Aorta (tissue), 5 donors: Measurements from ENCODE around the gene ATP1B2. TPM values are rescaled to one million over a fixed set of nuclear protein-coding genes. Genes with fewer than 3 reads are reported as not detected.
A peak's percentile ranks its signal among the peaks of the same experiment; 100 is the strongest.
"Not testable (repeated sequence)": the region's sequence is repeated elsewhere in the genome, so short reads cannot be mapped to it uniquely, and the experiment has no call there.

ENCODE experiments used
- ATAC-seq: fragments of 200-7000 bp; cut with Tn5 transposase; one replicate; pipeline ENCODE4 v1.9.1; 2022; ENCODE audit warnings: moderate library complexity; ENCODE audit not compliant: low FRiP score
- DNase-seq, 2 donors: peaks; one replicate each; pipeline ENCODE4 v3.0.0-alpha.2; 2020
- H3K27ac ChIP-seq, 2 donors: one replicate each; pipeline ENCODE4 v1.5.1; 2013; ENCODE audit warnings: low read length in 2 of 2, mild to moderate bottlenecking in 2 of 2, moderate library complexity in 2 of 2, control low read depth in 1 of 2, inconsistent platforms in 1 of 2, low read depth in 1 of 2
- H3K27me3 ChIP-seq, 2 donors: one replicate each; pipeline ENCODE4 v1.6.1; 2013; ENCODE audit warnings: control low read depth in 1 of 2, low read length in 1 of 2, mild to moderate bottlenecking in 1 of 2, moderate library complexity in 1 of 2; ENCODE audit not compliant: insufficient read depth in 2 of 2, control insufficient read depth in 1 of 2
- H3K36me3 ChIP-seq, 2 donors: one replicate each; pipeline ENCODE4 v1.6.1; 2013; ENCODE audit warnings: control low read depth in 1 of 2, low read length in 1 of 2, mild to moderate bottlenecking in 1 of 2; ENCODE audit not compliant: insufficient read depth in 2 of 2, control insufficient read depth in 1 of 2
- H3K4me1 ChIP-seq, 2 donors: one replicate each; pipeline ENCODE4 v1.6.1; 2013; ENCODE audit warnings: low read length in 2 of 2, control low read depth in 1 of 2, mild to moderate bottlenecking in 1 of 2, moderate library complexity in 1 of 2; ENCODE audit not compliant: insufficient read depth in 2 of 2, control insufficient read depth in 1 of 2
- H3K4me3 ChIP-seq, 2 donors: one replicate each; pipeline ENCODE4 v1.5.1; 2013; ENCODE audit warnings: low read length in 2 of 2, control low read depth in 1 of 2, mild to moderate bottlenecking in 1 of 2
- H3K9me3 ChIP-seq: one replicate; pipeline ENCODE4 v1.6.1; 2013; ENCODE audit warnings: mild to moderate bottlenecking, low read length; ENCODE audit not compliant: control insufficient read depth
- WGBS, 2 donors: extraction: QIAGEN DNeasy Blood & Tissue Kit; methylation state at CpG; one replicate each; pipeline ENCODE4 v1.1.7; 2013; 5-methylcytosine and 5-hydroxymethylcytosine counted together
- intact Hi-C, 2 donors: fragments of 100-400 bp; cut with DNase I; formaldehyde crosslinking; loops; one replicate each; pipeline versions ENCODE4 v1.14.2 to v1.15.0; 2022
- polyA plus RNA-seq, 2 donors: library from polyadenylated mRNA; stranded (reverse); fragments of 200-250 nt; gene quantifications; one replicate each; pipeline ENCODE4 v1.2.3, GENCODE V29; 2013
- total RNA-seq, 2 donors: library from RNA; stranded (reverse); fragmentation: NEBNext Ultra II Directional; extraction: Animal tissue kit (Norgen Biotek cat#: 25700); gene quantifications; one replicate each; pipeline ENCODE4 v1.2.1, GENCODE V29; 2021
- donor health status: healthy with polysubstance abuse.
- donor health status: Bipolar disorder and iron deficiency.
- donor health status: DM: no; HTN: no; CAD: no.
- donor health status: DM: no; HTN: no; CAD: no.
- donor health status: DM: yes; HTN: yes; CAD: no.

The ATP1B2 gene
- total and polyA plus RNA-seq, 4 donors = 1.9 to 7.2 (median 2.4) TPM

- no peaks in the 10 kb centered on the region for H3K9me3 ChIP-seq
- DNase-seq (no peak), ATAC-seq (no peak)
- no peaks in the 10 kb centered on the region for H3K27me3 ChIP-seq
- H3K27ac ChIP-seq = no peak overlapping the region
- no peaks in the 10 kb centered on the region for H3K4me1 ChIP-seq
- intact Hi-C loops = no loop called here
- H3K4me3 ChIP-seq = no peak overlapping the region
- no peaks in the 10 kb centered on the region for H3K36me3 ChIP-seq
- 78 to 90% methylated on average over 11 of the region's 11 CpGs for WGBS, 2 donors
Observed at GRCh38 chr17:7631398-7632380, 19.0 kb upstream of the ATP1B2 start.

- intact Hi-C loops = no loop called here
- Histone ChIP-seq H3K27me3 (no peaks in the 10 kb centered on the region), H3K9me3 (no peaks in the 10 kb centered on the region), H3K4me1 (no peaks in the 10 kb centered on the region), H3K27ac (no peak overlapping the region), H3K4me3 (no peak overlapping the region), H3K36me3 (no peaks in the 10 kb centered on the region)
- ATAC-seq (no peak), DNase-seq (no peak)
- WGBS, 2 donors = 52 to 65% methylated on average over 6 of the region's 6 CpGs
Observed at GRCh38 chr17:7632492-7632894, 18.2 kb upstream of the ATP1B2 start.

GRCh38 chr17:7633093-7633492 is 17.6 kb upstream of the ATP1B2 start:
- Histone ChIP-seq H3K27ac (no peak overlapping the region), H3K4me1 (no peaks in the 10 kb centered on the region), H3K36me3 (no peaks in the 10 kb centered on the region), H3K4me3 (no peak overlapping the region), H3K9me3 (no peaks in the 10 kb centered on the region), H3K27me3 (no peaks in the 10 kb centered on the region)
- ATAC-seq (no peak), DNase-seq (no peak)
- WGBS, 2 donors = 85 to 96% methylated on average over 2 of the region's 2 CpGs
- intact Hi-C loops = no loop called here

GRCh38 chr17:7634384-7634783 is 16.3 kb upstream of the ATP1B2 start:
- no peak for DNase-seq
- Histone ChIP-seq H3K36me3 (no peaks in the 10 kb centered on the region), H3K4me1 (no peaks in the 10 kb centered on the region), H3K27me3 (no peaks in the 10 kb centered on the region), H3K4me3 (no peak overlapping the region), H3K27ac (no peak overlapping the region), H3K9me3 (no peaks in the 10 kb centered on the region)
- 11 to 19% methylated on average over 5 of the region's 5 CpGs for WGBS, 2 donors
- intact Hi-C loops = no loop called here
- peak; percentile 31 for ATAC-seq

- no peak for DNase-seq
- WGBS, 2 donors = 65 to 71% methylated on average over 5 of the region's 5 CpGs
- Histone ChIP-seq H3K4me1 (no peaks in the 10 kb centered on the region), H3K36me3 (no peaks in the 10 kb centered on the region), H3K9me3 (no peaks in the 10 kb centered on the region), H3K4me3 (no peak overlapping the region), H3K27ac (no peak overlapping the region), H3K27me3 (no peaks in the 10 kb centered on the region)
- intact Hi-C loops = no loop called here
- ATAC-seq = no peak
Observed at GRCh38 chr17:7636163-7636562, 14.6 kb upstream of the ATP1B2 start.

- H3K4me1 ChIP-seq = no peaks in the 10 kb centered on the region
- DNase-seq = peak in 1 of 2 donors; percentile 68
Observed at GRCh38 chr17:7640783-7641182, 9.9 kb upstream of the ATP1B2 start.

GRCh38 chr17:7641635-7642034 is 9.1 kb upstream of the ATP1B2 start:
- H3K4me3 ChIP-seq, DNase-seq, H3K4me1 ChIP-seq, H3K27me3 ChIP-seq, H3K27ac ChIP-seq, intact Hi-C loops, ATAC-seq, H3K9me3 ChIP-seq, H3K36me3 ChIP-seq: not testable (repeated sequence)
- 46 to 53% methylated on average over 7 of the region's 7 CpGs for WGBS, 2 donors

More at GRCh38 chr17:7640783-7641182, 9.9 kb upstream of the ATP1B2 start:
- intact Hi-C loops = no loop called here
- WGBS, 2 donors = 94 to 96% methylated on average over 19 to 26 of the region's 26 CpGs
- Histone ChIP-seq H3K9me3 (no peaks in the 10 kb centered on the region), H3K27me3 (no peaks in the 10 kb centered on the region), H3K36me3 (no peaks in the 10 kb centered on the region), H3K4me3 (no peak overlapping the region), H3K27ac (no peak overlapping the region)
- ATAC-seq = no peak

GRCh38 chr17:7644775-7645174 is 6.0 kb upstream of the ATP1B2 start:
- 88 to 94% methylated on average over 4 of the region's 4 CpGs for WGBS, 2 donors
- Histone ChIP-seq H3K27me3 (no peaks in the 10 kb centered on the region), H3K27ac (no peak overlapping the region), H3K9me3 (peaks cover 2% of the 10 kb centered on the region), H3K4me1 (no peaks in the 10 kb centered on the region), H3K4me3 (no peak overlapping the region), H3K36me3 (no peaks in the 10 kb centered on the region)
- DNase-seq (no peak), ATAC-seq (no peak)
- intact Hi-C loops = no loop called here

GRCh38 chr17:7646457-7646856 is 4.3 kb upstream of the ATP1B2 start:
- 70 to 77% methylated on average over 9 of the region's 9 CpGs for WGBS, 2 donors
- H3K9me3 ChIP-seq = peaks cover 2% of the 10 kb centered on the region
- intact Hi-C loops = no loop called here

More at GRCh38 chr17:7646457-7646856, 4.3 kb upstream of the ATP1B2 start:
- ATAC-seq = no peak
- DNase-seq = no peak
- Histone ChIP-seq H3K27ac (no peak overlapping the region), H3K27me3 (no peaks in the 10 kb centered on the region), H3K4me3 (no peak overlapping the region), H3K4me1 (no peaks in the 10 kb centered on the region), H3K36me3 (no peaks in the 10 kb centered on the region)
